K562 (cell line): ENCODE data around the gene CHML. TPM values are rescaled to one million over a fixed set of nuclear protein-coding genes. Genes with fewer than 3 reads are reported as not detected.

ENCODE experiments used
- ATAC-seq: fragments of 200-7000 bp; cut with Tn5 transposase; 3 replicates; pipeline ENCODE4 v1.9.1; 2020; ENCODE audit warnings: moderate library complexity
- BruUV-seq: library from RNA; stranded (reverse); fragments of 400-500 nt; replicated peaks from 2 replicates; lab custom pipeline; 2021; lab: Mats Ljungman, UMichigan
- CTCF ChIA-PET: fragments of 300-600 bp; formaldehyde crosslinking; extraction: SDS; loops from one replicate; lab custom pipeline; 2021; ENCODE audit warnings: low intra/inter-chr PET ratio; lab: Yijun Ruan, JAX
- POLR2A ChIA-PET: fragments of 300-600, 350-650 bp; sonication (Branson Sonifier 250); formaldehyde crosslinking; extraction: SDS; loops from one replicate; lab custom pipeline; 2021; ENCODE audit warnings: antibody characterized with exemption, inconsistent platforms; lab: Yijun Ruan, JAX
- DNase-seq, 4 experiments: peaks; one replicate each; pipeline versions ENCODE4 v3.0.0 to v3.0.0-alpha.2; 2011 to 2018; ENCODE audit warnings: low spot score in 3 of 4, mixed read lengths in 3 of 4; ENCODE audit errors: extremely low read depth in 1 of 4
- FAIRE-seq: peaks from 2 replicates; lab custom pipeline; 2011; peaks lifted over from hg19 to GRCh38; lab: Jason Lieb, UNC
- H2AFZ ChIP-seq: 2 replicates; pipeline ENCODE4 v1.6.0; 2011; ENCODE audit warnings: low read depth, low read length, control low read depth, inconsistent platforms
- H3K27ac ChIP-seq: fragments of 200-600 bp; 3 replicates; pipeline ENCODE4 v1.8.0; 2011; ENCODE audit warnings: low read depth, mild to moderate bottlenecking, control low read depth, inconsistent platforms, low read length, moderate library complexity, mixed read lengths; ENCODE audit errors: extremely low read depth
- H3K27me3 ChIP-seq, 2 experiments: fragments of 300-600 bp in 1 of 2; 2 replicates in 1 of 2; 3 replicates in 1 of 2; pipeline versions ENCODE4 v1.6.0 to v1.8.0; 2011; ENCODE audit warnings: inconsistent platforms in 2 of 2, low read length in 2 of 2, mild to moderate bottlenecking in 1 of 2, mixed read lengths in 1 of 2, moderate library complexity in 1 of 2; ENCODE audit not compliant: control insufficient read depth in 2 of 2, insufficient read depth in 2 of 2
- H3K36me3 ChIP-seq: fragments of 300-600 bp; 3 replicates; pipeline ENCODE4 v1.8.0; 2011; ENCODE audit warnings: mild to moderate bottlenecking, low read length, inconsistent platforms; ENCODE audit not compliant: control insufficient read depth, insufficient read depth
- H3K4me1 ChIP-seq, 2 experiments: fragments of 200-600 bp in 1 of 2; replicated peaks in 1 of 2; 2 replicates in 1 of 2; 3 replicates in 1 of 2; pipeline versions ENCODE4 v1.5.1 to v1.8.0; 2011; ENCODE audit warnings: inconsistent platforms in 2 of 2, low read length in 2 of 2, mild to moderate bottlenecking in 1 of 2, mixed read lengths in 1 of 2, moderate library complexity in 1 of 2; ENCODE audit not compliant: control insufficient read depth in 2 of 2, insufficient read depth in 2 of 2
- H3K4me2 ChIP-seq: 2 replicates; pipeline ENCODE4 v1.6.1; 2011; ENCODE audit warnings: low read length, control low read depth, inconsistent platforms, mixed read lengths; ENCODE audit not compliant: insufficient read depth
- H3K4me3 ChIP-seq: fragments of 200-600 bp; sonication (generic), shearing (Covaris generic); 2 replicates; pipeline ENCODE4 v1.5.1; 2016; ENCODE audit warnings: control low read depth, inconsistent platforms
- H3K79me2 ChIP-seq: fragments of 200-600 bp; 3 replicates; pipeline ENCODE4 v1.8.0; 2011; ENCODE audit warnings: low read length, inconsistent platforms; ENCODE audit not compliant: control insufficient read depth, insufficient read depth
- H3K9ac ChIP-seq, 2 experiments: 2 replicates each; pipeline versions ENCODE4 v1.6.0 to v1.6.1; 2011; ENCODE audit warnings: low read depth in 2 of 2, low read length in 2 of 2, control low read depth in 1 of 2, inconsistent platforms in 1 of 2, mild to moderate bottlenecking in 1 of 2, mixed read lengths in 1 of 2; ENCODE audit not compliant: insufficient read depth in 1 of 2
- H3K9me1 ChIP-seq: one replicate; pipeline ENCODE4 v1.6.0; 2011; ENCODE audit warnings: inconsistent platforms, mild to moderate bottlenecking, low read length, moderate library complexity; ENCODE audit not compliant: control insufficient read depth, insufficient read depth
- H3K9me3 ChIP-seq: replicated peaks from 2 replicates; pipeline ENCODE4 v1.5.1; 2011; ENCODE audit warnings: low read depth, low read length, inconsistent platforms; ENCODE audit not compliant: control insufficient read depth, insufficient read depth
- H4K20me1 ChIP-seq: replicated peaks from 2 replicates; pipeline ENCODE4 v1.6.1; 2011; ENCODE audit warnings: low read length, inconsistent platforms, mixed read lengths; ENCODE audit not compliant: control insufficient read depth, insufficient read depth
- CCNT2 ChIP-seq: IDR thresholded peaks from 2 replicates; pipeline ENCODE4 v1.6.1; 2011; ENCODE audit warnings: borderline replicate concordance, low read depth, mild to moderate bottlenecking, moderate library complexity, mixed read lengths, low read length; ENCODE audit not compliant: insufficient read length; ENCODE audit errors: extremely low read depth
- DIDO1 ChIP-seq: fragments of 450-650 bp; IDR thresholded peaks from 2 replicates; pipeline ENCODE4 v1.6.1; 2016; ENCODE audit warnings: low read depth, missing biosample characterization, missing genetic modification characterization
- GABPB2 ChIP-seq: fragments of 250-450 bp; sonication (Bioruptor Pico); conservative IDR thresholded peaks from 2 replicates; pipeline ENCODE4 v1.5.1; 2021; ENCODE audit warnings: mild to moderate bottlenecking
- GTF2F1 ChIP-seq: IDR thresholded peaks from 2 replicates; pipeline ENCODE4 v1.6.1; 2011; ENCODE audit warnings: low read depth, low read length, improper control_type of control experiment
- KDM1A ChIP-seq, 2 experiments: fragments of 450-650 bp; IDR thresholded peaks; 2 replicates each; pipeline ENCODE4 v1.6.1; 2016; ENCODE audit warnings: mild to moderate bottlenecking in 2 of 2
- MAFK ChIP-seq: IDR thresholded peaks from 2 replicates; pipeline ENCODE4 v1.6.1; 2011; ENCODE audit warnings: low read length, improper control_type of control experiment
- POLR2B ChIP-seq: fragments of 450-650 bp; IDR thresholded peaks from 2 replicates; pipeline ENCODE4 v1.6.1; 2018; ENCODE audit warnings: low read depth; ENCODE audit not compliant: partially characterized antibody
- RB1 ChIP-seq: fragments of 450-650 bp; IDR thresholded peaks from 2 replicates; pipeline ENCODE4 v1.6.1; 2017; ENCODE audit warnings: low read depth, mild to moderate bottlenecking
- RBBP5 ChIP-seq: fragments of 200-600 bp; sonication (generic); IDR thresholded peaks from 2 replicates; pipeline ENCODE4 v1.6.1; 2012; ENCODE audit warnings: borderline replicate concordance, mild to moderate bottlenecking, low read length, control low read depth, inconsistent platforms; ENCODE audit not compliant: insufficient read depth, poor library complexity, severe bottlenecking
- RHOXF2B ChIP-seq: fragments of 250-450 bp; sonication (Bioruptor Pico); conservative IDR thresholded peaks from 2 replicates; pipeline ENCODE4 v1.5.1; 2021
- TBP ChIP-seq: optimal IDR thresholded peaks from 2 replicates; pipeline ENCODE3; 2011; ENCODE audit warnings: low read depth, low read length, improper control_type of control experiment
- ZBTB34 ChIP-seq: fragments of 250-450 bp; sonication (Bioruptor Pico); IDR thresholded peaks from 2 replicates; pipeline ENCODE4 v1.8.0; 2021; ENCODE audit warnings: mild to moderate bottlenecking, moderate library complexity
- ZNF695 ChIP-seq: fragments of 450-650 bp; formaldehyde crosslinking; IDR thresholded peaks from 2 replicates; pipeline ENCODE4 v1.4.0; 2020; ENCODE audit warnings: mild to moderate bottlenecking, moderate library complexity
- ZNF780A ChIP-seq: fragments of 250-450 bp; sonication (Bioruptor Pico); IDR thresholded peaks from 2 replicates; pipeline ENCODE4 v1.5.0; 2021; ENCODE audit warnings: mild to moderate bottlenecking
- ZZZ3 ChIP-seq: fragments of 450-650 bp; IDR thresholded peaks from 2 replicates; pipeline ENCODE4 v1.6.1; 2016; ENCODE audit warnings: antibody characterized with exemption, mild to moderate bottlenecking, moderate library complexity
- WGBS: fragments of 100-300 bp; shearing (Covaris generic); methylation state at CpG from one replicate; pipeline ENCODE4 v1.1.6; 2016; ENCODE audit warnings: low coverage, mixed read lengths; ENCODE audit not compliant: insufficient coverage; ENCODE audit errors: missing lambda C conversion rate; 5-methylcytosine and 5-hydroxymethylcytosine counted together
- in situ Hi-C: fragments of 300-500 bp; cut with MboI; formaldehyde crosslinking; loops from 4 replicates; pipeline ENCODE4 v1.15.0; 2018; ENCODE audit warnings: inconsistent platforms, mixed read lengths
- intact Hi-C: fragments of 100-400 bp; cut with micrococcal nuclease; formaldehyde crosslinking; loops from 2 replicates; pipeline ENCODE4 v1.14.2; 2022
- polyA plus RNA-seq, 8 experiments: library from polyadenylated mRNA; depleted of rRNA in 4 of 8; stranded (reverse) in 5 of 8; unstranded in 3 of 8; fragments of >200 nt; fragmentation: Nextera tagmentation in 2 of 8; fragmentation: Illumina TruSeq in 1 of 8; extraction: Ambion mirVana in 2 of 8; extraction: Trizol in 1 of 8; gene quantifications; 2 replicates each; pipeline versions ENCODE4 v1.2.1 to v1.2.3, GENCODE V29; 2011 to 2014; ENCODE audit warnings: inconsistent platforms in 1 of 8, missing spikeins in 1 of 8
- total RNA-seq, 7 experiments: library from RNA; depleted of rRNA in 6 of 7; stranded (reverse); fragments of >200 nt in 6 of 7; fragmentation: Illumina TruSeq in 2 of 7; extraction: Trizol in 2 of 7; gene quantifications; 2 replicates each; pipeline versions ENCODE4 v1.2.1 to v1.2.3, GENCODE V29; 2011 to 2021; ENCODE audit warnings: low replicate concordance in 1 of 7
- TF ChIP-seq, protein P1 (sequence below): fragments of 450-650 bp; formaldehyde crosslinking; IDR thresholded peaks from 2 replicates; pipeline ENCODE4 v1.4.0; 2020; ENCODE audit warnings: mild to moderate bottlenecking, mixed read lengths
- TF ChIP-seq, protein P2 (sequence below): fragments of 250-450 bp; sonication (Bioruptor Pico); IDR thresholded peaks from 2 replicates; pipeline ENCODE4 v1.8.0; 2022; ENCODE audit warnings: moderate library complexity, mild to moderate bottlenecking, inconsistent platforms

Gene CHML
- total and polyA plus RNA-seq, 9 of the 15 experiments (the other 6 are each of a cell fraction or from before 2014, with no cell fraction given) = 13.0 to 88.3 (median 62.8) TPM

- 93% methylated on average over 5 of the region's 5 CpGs for WGBS
These were observed 17.5 kb downstream of the CHML start for GRCh38 chr1:241622669-241623068.

More at GRCh38 chr1:241622669-241623068, 17.5 kb downstream of the CHML start:
- Histone ChIP-seq H3K4me1 (peaks cover 0 to 4% of the 10 kb centered on the region in 2 experiments; a peak in 1 of 5 replicates), H3K9me3 (no peaks in the 10 kb centered on the region), H4K20me1 (no peaks in the 10 kb centered on the region), H3K27ac (no peak overlapping the region), H3K9ac (no peak overlapping the region), H3K27me3 (no peaks in the 10 kb centered on the region), H3K79me2 (no peaks in the 10 kb centered on the region), H2AFZ (no peak overlapping the region)
- ATAC-seq (no peak), FAIRE-seq (no peak), DNase-seq (no peak)
- in situ Hi-C loops = loop anchor here (25.0 kb wide), 1 partner anchor 365 kb away; the partner anchor contains the start of gene MAP1LC3C
- POLR2A ChIA-PET = interaction anchor here (0.7 to 1.6 kb wide), 6 partner anchors 9 to 236 kb away, joined by 3 to 6 read pairs (median 4); no protein-coding TSS in a partner anchor
- BruUV-seq = no TSS peak
- intact Hi-C loops = no loop called here
- CTCF ChIA-PET = interaction anchor here (0.8 kb wide), 1 partner anchor 92 kb away, joined by 3 read pairs; no protein-coding TSS in a partner anchor
- TF ChIP-seq ZZZ3 (no peak), DIDO1 (no peak), GABPB2 (CRISPR knock-in tag) (no peak), ZNF695 (CRISPR knock-in tag) (no peak), GTF2F1 (no peak), ZBTB34 (CRISPR knock-in tag) (no peak), TBP (no peak), MAFK (no peak), RBBP5 (no peak), RB1 (no peak), RHOXF2B (CRISPR knock-in tag) (no peak), KDM1A (IDR thresholded peaks at IDR 0.05) (no peak), CCNT2 (no peak), POLR2B (no peak), ZNF780A (CRISPR knock-in tag) (no peak)
- TF ChIP-seq, protein P1, sequence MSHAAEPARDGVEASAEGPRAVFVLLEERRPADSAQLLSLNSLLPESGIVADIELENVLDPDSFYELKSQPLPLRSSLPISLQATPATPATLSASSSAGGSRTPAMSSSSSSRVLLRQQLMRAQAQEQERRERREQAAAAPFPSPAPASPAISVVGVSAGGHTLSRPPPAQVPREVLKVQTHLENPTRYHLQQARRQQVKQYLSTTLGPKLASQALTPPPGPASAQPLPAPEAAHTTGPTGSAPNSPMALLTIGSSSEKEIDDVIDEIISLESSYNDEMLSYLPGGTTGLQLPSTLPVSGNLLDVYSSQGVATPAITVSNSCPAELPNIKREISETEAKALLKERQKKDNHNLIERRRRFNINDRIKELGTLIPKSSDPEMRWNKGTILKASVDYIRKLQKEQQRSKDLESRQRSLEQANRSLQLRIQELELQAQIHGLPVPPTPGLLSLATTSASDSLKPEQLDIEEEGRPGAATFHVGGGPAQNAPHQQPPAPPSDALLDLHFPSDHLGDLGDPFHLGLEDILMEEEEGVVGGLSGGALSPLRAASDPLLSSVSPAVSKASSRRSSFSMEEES = no peak
- TF ChIP-seq, protein P2, sequence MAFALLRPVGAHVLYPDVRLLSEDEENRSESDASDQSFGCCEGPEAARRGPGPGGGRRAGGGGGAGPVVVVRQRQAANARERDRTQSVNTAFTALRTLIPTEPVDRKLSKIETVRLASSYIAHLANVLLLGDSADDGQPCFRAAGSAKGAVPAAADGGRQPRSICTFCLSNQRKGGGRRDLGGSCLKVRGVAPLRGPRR = no peak
- TF ChIP-seq, all 486 proteins: peak for 0
- H3K4me2 ChIP-seq = no peak overlapping the region
- H3K4me3 ChIP-seq = no peak overlapping the region
- no peaks in the 10 kb centered on the region for H3K9me1 ChIP-seq
- peaks cover 6% of the 10 kb centered on the region; the same call in 2 of the 3 replicates for H3K36me3 ChIP-seq
